ENCODE data around the gene MATN3. TPM values are rescaled to one million over a fixed set of nuclear protein-coding genes. Genes with fewer than 3 reads are reported as not detected.
A peak's percentile ranks its signal among the peaks of the same experiment; 100 is the strongest.

Gene MATN3
- total RNA-seq, 1 donor = 3.0 TPM

- no peak overlapping the region for H3K4me3 ChIP-seq (ENCODE audit: low read depth, low read length)
- DNase-seq (ENCODE audit: low read depth) = peak; percentile 42
- no peak for TF ChIP-seq CTCF (IDR thresholded peaks at IDR 0.05; ENCODE audit: insufficient read depth, low read depth, low read length)
Measured at GRCh38 chr2:20027260-20027677, 14.8 kb upstream of the MATN3 start.

GRCh38 chr2:20025065-20025786, 12.8 kb upstream of the MATN3 start:
- TF ChIP-seq CTCF (IDR thresholded peaks at IDR 0.05; ENCODE audit: insufficient read depth, low read depth, low read length) = no peak
- H3K4me3 ChIP-seq (ENCODE audit: low read depth, low read length) = no peak overlapping the region
- peak; percentile 55 for DNase-seq (ENCODE audit: low read depth)

GRCh38 chr2:20023688-20024087, 11.2 kb upstream of the MATN3 start:
- TF ChIP-seq CTCF (IDR thresholded peaks at IDR 0.05; ENCODE audit: insufficient read depth, low read depth, low read length) = no peak

GRCh38 chr2:20021405-20022009, 9.0 kb upstream of the MATN3 start:
- no peak for DNase-seq (ENCODE audit: low read depth)
- TF ChIP-seq CTCF (IDR thresholded peaks at IDR 0.05; ENCODE audit: insufficient read depth, low read depth, low read length) = no peak
- H3K4me3 ChIP-seq (ENCODE audit: low read depth, low read length) = no peak overlapping the region

More at GRCh38 chr2:20023688-20024087, 11.2 kb upstream of the MATN3 start:
- H3K4me3 ChIP-seq (ENCODE audit: low read depth, low read length) = no peak overlapping the region
- DNase-seq (ENCODE audit: low read depth) = no peak

- TF ChIP-seq CTCF (IDR thresholded peaks at IDR 0.05; ENCODE audit: insufficient read depth, low read depth, low read length) = no peak
- no peak for DNase-seq (ENCODE audit: low read depth)
Measured at GRCh38 chr2:20019747-20020146, 7.3 kb upstream of the MATN3 start.

GRCh38 chr2:20018601-20019152, 6.2 kb upstream of the MATN3 start:
- TF ChIP-seq CTCF (IDR thresholded peaks at IDR 0.05; ENCODE audit: insufficient read depth, low read depth, low read length) = no peak
- DNase-seq (ENCODE audit: low read depth) = no peak
- H3K4me3 ChIP-seq (ENCODE audit: low read depth, low read length) = no peak overlapping the region

More at GRCh38 chr2:20019747-20020146, 7.3 kb upstream of the MATN3 start:
- H3K4me3 ChIP-seq (ENCODE audit: low read depth, low read length) = no peak overlapping the region
